Measurements from ENCODE around the gene PSMB2. TPM values are rescaled to one million over a fixed set of nuclear protein-coding genes. Genes with fewer than 3 reads are reported as not detected.

PSMB2 gene
- total RNA-seq, 1 experiment from 2014 or later = 86.0 TPM

GRCh38 chr1:35595684-35596083, 45.6 kb downstream of the PSMB2 start:
- no peak overlapping the region for H3K27ac ChIP-seq (ENCODE audit: insufficient read length, low read depth, low read length)
- H3K79me2 ChIP-seq (ENCODE audit: insufficient read depth, low read length) = no peaks in the 10 kb centered on the region
- H3K27me3 ChIP-seq (ENCODE audit: insufficient read depth, low read length) = no peaks in the 10 kb centered on the region
- no peaks in the 10 kb centered on the region for H3K79me1 ChIP-seq (ENCODE audit: insufficient read depth, low read depth, low read length, poor library complexity, severe bottlenecking)
- no peaks in the 10 kb centered on the region for H3K4me1 Mint-ChIP-seq
- no peak overlapping the region for H2BK20ac ChIP-seq (ENCODE audit: low read depth, low read length, poor library complexity, severe bottlenecking)
- H3K4me1 ChIP-seq (ENCODE audit: insufficient read depth, low read length) = no peaks in the 10 kb centered on the region
- no peaks in the 10 kb centered on the region for H3K9me3 ChIP-seq (ENCODE audit: control insufficient read depth, low read depth, low read length)
- peaks cover 2% of the 10 kb centered on the region for H4K20me1 ChIP-seq (ENCODE audit: control insufficient read depth, insufficient read depth, insufficient read length)
- H3K14ac ChIP-seq (ENCODE audit: insufficient read depth, low read length) = no peak overlapping the region
- no peak overlapping the region for H3K4me2 ChIP-seq (ENCODE audit: insufficient read depth, insufficient read length, low read length)
- no peak for DNase-seq
- no peak overlapping the region for H2BK120ac ChIP-seq (ENCODE audit: low read depth, low read length, poor library complexity, severe bottlenecking)
- no peak overlapping the region for H3T11ph ChIP-seq (ENCODE audit: low read length)
- no peak overlapping the region for H2AK5ac ChIP-seq (ENCODE audit: insufficient read length, low read length)
- H2AFZ ChIP-seq (ENCODE audit: low read length) = no peak overlapping the region
- H2BK12ac ChIP-seq (ENCODE audit: insufficient read length, low read depth, low read length) = no peak overlapping the region
- H2BK5ac ChIP-seq (ENCODE audit: insufficient read length, low read length) = no peak overlapping the region
- H4K8ac ChIP-seq (replicated peaks; ENCODE audit: insufficient read length, low read depth, low read length) = no peak overlapping the region
- H2BK15ac ChIP-seq (ENCODE audit: low read depth, low read length) = no peak overlapping the region
- no peak overlapping the region for H3K4me3 Mint-ChIP-seq
- no peak for TF ChIP-seq CTCF (conservative IDR thresholded peaks at IDR 0.05)
- no peak overlapping the region for H4K5ac ChIP-seq (ENCODE audit: insufficient read length, low read depth, low read length)
- no peak overlapping the region for H4K91ac ChIP-seq (ENCODE audit: insufficient read length, low read depth, low read length)
- H3K9ac ChIP-seq (ENCODE audit: extremely low read depth, insufficient read length, low read length) = no peak overlapping the region
- no peaks in the 10 kb centered on the region for H3K23me2 ChIP-seq (ENCODE audit: insufficient read length, low read depth, low read length, poor library complexity, severe bottlenecking)
- no peak overlapping the region for H3K27ac Mint-ChIP-seq
- no peak overlapping the region for H3K56ac ChIP-seq (ENCODE audit: insufficient read length, low read depth, low read length)
- no CpG with 5 or more reads among the region's 7 CpGs for WGBS (ENCODE audit: extremely low coverage, insufficient read length, low lambda C conversion rate)
- peaks cover 2% of the 10 kb centered on the region; the same call in 1 of the 2 replicates for H3K27me3 Mint-ChIP-seq (ENCODE audit: low read depth)
- H3K4ac ChIP-seq (ENCODE audit: low read depth, low read length) = no peak overlapping the region
- H3K18ac ChIP-seq (ENCODE audit: insufficient read length, low read depth, low read length) = no peak overlapping the region
- peaks cover 0 to 10% (median 0%) of the 10 kb centered on the region in 3 experiments; a peak in 4 of 7 replicates for H3K36me3 Mint-ChIP-seq (ENCODE audit: insufficient read depth in 1 of 3, low read depth in 3 of 3)
- H3K9me3 Mint-ChIP-seq = no peaks in the 10 kb centered on the region
- no peak overlapping the region for H3K23ac ChIP-seq (ENCODE audit: insufficient read length, low read depth, low read length)

All from H9 (cell line).